ENCODE data around the gene CFAP58.

The CFAP58 gene

DNA sequence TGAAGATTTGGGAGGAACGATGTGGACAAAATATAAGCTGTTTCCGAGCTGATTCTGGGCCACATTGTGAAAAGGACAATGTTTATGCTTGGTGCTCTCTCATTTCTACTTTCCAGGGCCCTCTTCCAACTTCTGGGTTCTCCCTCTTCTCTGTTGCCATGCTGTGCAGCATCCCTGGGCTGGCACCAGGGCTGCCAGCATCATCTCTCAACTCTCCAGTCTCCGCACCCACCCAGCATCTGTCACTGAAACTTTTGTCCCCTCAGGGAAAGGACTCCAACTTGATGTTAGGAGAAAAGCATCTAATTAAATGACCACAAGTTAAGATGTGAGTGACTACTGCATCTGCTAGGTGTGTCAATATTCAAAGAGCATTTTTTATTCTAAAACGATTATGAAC lies 26.7 kb downstream of the CFAP58 start:
- TF ChIP-seq, protein P1, sequence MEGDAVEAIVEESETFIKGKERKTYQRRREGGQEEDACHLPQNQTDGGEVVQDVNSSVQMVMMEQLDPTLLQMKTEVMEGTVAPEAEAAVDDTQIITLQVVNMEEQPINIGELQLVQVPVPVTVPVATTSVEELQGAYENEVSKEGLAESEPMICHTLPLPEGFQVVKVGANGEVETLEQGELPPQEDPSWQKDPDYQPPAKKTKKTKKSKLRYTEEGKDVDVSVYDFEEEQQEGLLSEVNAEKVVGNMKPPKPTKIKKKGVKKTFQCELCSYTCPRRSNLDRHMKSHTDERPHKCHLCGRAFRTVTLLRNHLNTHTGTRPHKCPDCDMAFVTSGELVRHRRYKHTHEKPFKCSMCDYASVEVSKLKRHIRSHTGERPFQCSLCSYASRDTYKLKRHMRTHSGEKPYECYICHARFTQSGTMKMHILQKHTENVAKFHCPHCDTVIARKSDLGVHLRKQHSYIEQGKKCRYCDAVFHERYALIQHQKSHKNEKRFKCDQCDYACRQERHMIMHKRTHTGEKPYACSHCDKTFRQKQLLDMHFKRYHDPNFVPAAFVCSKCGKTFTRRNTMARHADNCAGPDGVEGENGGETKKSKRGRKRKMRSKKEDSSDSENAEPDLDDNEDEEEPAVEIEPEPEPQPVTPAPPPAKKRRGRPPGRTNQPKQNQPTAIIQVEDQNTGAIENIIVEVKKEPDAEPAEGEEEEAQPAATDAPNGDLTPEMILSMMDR (IDR thresholded peaks at IDR 0.05; ENCODE audit: low read depth, low read length, missing control alignments) = no peak
- H3K4me3 ChIP-seq (ENCODE audit: low read depth, low read length) = no peak overlapping the region
- in situ Hi-C loops (cut with HindIII; ENCODE audit: low sequenced_read_pairs) = no loop called here
- no peak for DNase-seq (ENCODE audit: low read depth)

DNA sequence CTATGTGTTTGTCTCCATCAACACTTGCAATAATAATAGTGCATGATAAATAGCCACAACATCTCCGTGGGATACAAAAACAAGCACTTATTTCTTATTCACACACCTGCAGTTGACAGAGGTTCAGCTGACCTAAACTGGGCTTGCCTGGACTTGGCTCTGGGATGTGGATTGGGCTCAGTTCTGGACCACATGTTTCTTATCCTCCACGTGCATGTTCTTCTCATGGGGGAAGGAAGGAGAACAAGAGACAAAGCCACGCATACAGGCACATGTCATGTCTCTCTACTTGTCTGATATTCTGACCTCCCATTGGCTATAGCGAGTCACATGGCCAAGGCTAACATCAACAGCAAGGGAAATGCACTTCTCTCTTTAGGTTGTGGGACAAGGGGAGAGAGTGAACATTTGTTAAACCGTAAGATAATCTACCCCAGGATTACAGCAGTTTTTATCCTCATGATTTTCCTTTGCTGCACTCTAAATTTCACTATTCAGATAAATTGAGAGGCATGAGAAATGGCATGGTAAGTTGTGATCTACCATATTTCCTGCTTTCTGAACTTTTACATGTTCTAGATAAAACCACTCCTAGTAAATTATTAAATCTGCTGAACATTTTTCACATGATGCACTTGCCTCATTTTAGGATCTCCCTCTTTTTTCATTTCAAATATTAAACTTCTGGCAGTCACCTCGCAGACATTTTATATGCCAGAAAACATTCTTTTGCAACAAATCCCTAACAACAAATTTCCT lies 33.7 kb downstream of the CFAP58 start:
- in situ Hi-C loops (cut with HindIII; ENCODE audit: low sequenced_read_pairs) = no loop called here
- no peak overlapping the region for H3K4me3 ChIP-seq (ENCODE audit: low read depth, low read length)
- DNase-seq (ENCODE audit: low read depth) = no peak
- TF ChIP-seq, protein P1 (IDR thresholded peaks at IDR 0.05; ENCODE audit: low read depth, low read length, missing control alignments) = no peak

- no peak overlapping the region for H3K4me3 ChIP-seq (ENCODE audit: low read depth, low read length)
- in situ Hi-C loops (cut with HindIII; ENCODE audit: low sequenced_read_pairs) = no loop called here
- no peak for DNase-seq (ENCODE audit: low read depth)
- TF ChIP-seq, protein P1 (IDR thresholded peaks at IDR 0.05; ENCODE audit: low read depth, low read length, missing control alignments) = no peak
Measured at GRCh38 chr10:104388830-104389229, 35.2 kb downstream of the CFAP58 start.

DNA sequence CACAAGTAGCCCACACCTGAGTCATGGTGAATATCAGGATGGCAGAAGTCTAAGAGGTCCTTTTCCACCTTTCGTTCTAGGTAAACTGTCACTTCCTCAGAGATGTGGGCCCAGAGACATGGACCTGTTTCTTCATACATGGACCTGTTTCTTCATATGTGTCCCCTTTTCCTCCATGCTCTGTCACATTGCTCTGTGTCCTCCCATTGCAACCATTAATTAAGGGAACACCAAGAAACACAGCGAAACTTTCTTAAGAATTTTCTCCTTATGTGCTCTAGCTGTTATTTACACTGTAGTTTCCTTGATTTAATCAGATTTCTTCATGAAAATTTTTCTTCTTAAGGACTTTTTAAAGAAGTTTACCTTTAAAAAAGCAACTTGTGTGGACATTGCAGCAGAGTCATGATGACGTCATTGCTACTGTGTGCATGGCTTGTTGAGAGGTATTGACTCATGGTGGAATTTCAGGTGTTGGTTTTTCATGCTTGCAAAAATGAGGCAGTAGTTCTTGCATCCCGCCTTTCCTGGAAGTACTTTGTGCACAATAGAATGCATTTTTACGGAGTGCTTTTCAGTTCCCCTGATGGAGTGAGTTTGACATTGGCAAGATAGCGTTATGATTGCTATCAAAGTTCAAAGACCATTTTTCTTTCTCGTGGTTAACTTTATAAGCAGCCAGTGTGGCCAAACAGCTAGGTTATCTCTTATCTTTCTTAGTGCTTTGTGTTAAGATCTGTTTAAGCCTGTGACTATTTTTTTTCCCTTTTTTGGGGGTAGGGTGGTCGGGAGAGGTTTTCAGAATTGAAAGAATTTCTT lies 37.7 kb downstream of the CFAP58 start:
- TF ChIP-seq, protein P1 (IDR thresholded peaks at IDR 0.05; ENCODE audit: low read depth, low read length, missing control alignments) = no peak
- no peak overlapping the region for H3K4me3 ChIP-seq (ENCODE audit: low read depth, low read length)
- no peak for DNase-seq (ENCODE audit: low read depth)
- in situ Hi-C loops (cut with HindIII; ENCODE audit: low sequenced_read_pairs) = no loop called here

- TF ChIP-seq, protein P1 (IDR thresholded peaks at IDR 0.05; ENCODE audit: low read depth, low read length, missing control alignments) = no peak
- no peak overlapping the region for H3K4me3 ChIP-seq (ENCODE audit: low read depth, low read length)
- in situ Hi-C loops (cut with HindIII; ENCODE audit: low sequenced_read_pairs) = no loop called here
- DNase-seq (ENCODE audit: low read depth) = no peak
Measured at GRCh38 chr10:104391969-104392296, 38.3 kb downstream of the CFAP58 start.

DNA sequence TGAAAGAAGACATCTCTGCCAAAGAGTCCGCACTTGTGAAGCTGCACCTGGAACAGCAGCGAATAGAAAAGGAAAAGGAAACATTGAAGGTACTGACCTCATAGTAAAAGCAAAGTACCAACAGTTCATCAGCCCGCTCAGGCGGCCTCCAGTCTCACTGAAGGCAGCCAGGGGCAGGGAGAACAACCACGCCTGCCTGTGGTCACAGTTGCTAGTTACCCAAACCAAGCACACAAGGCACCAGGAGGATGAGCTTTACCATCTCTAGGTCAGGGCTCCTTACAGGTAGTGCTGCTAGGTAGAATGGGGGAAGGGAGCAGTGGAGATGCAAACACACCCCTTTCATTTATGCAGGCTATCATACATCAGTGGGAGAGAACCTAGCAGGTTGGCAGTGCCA lies 39.8 kb downstream of the CFAP58 start:
- no peak for DNase-seq (ENCODE audit: low read depth)
- no peak overlapping the region for H3K4me3 ChIP-seq (ENCODE audit: low read depth, low read length)
- in situ Hi-C loops (cut with HindIII; ENCODE audit: low sequenced_read_pairs) = no loop called here
- TF ChIP-seq, protein P1 (IDR thresholded peaks at IDR 0.05; ENCODE audit: low read depth, low read length, missing control alignments) = no peak
